Measurements from ENCODE around the gene RIC1.
"Not testable (repeated sequence)": the region's sequence is repeated elsewhere in the genome, so short reads cannot be mapped to it uniquely, and the experiment has no call there.

The RIC1 gene

GRCh38 chr9:5736563-5737346 lies 107.8 kb downstream of the RIC1 start:
- no peak for DNase-seq

- no peak for DNase-seq
These were observed 114.2 kb downstream of the RIC1 start for GRCh38 chr9:5743109-5743508.

DNA sequence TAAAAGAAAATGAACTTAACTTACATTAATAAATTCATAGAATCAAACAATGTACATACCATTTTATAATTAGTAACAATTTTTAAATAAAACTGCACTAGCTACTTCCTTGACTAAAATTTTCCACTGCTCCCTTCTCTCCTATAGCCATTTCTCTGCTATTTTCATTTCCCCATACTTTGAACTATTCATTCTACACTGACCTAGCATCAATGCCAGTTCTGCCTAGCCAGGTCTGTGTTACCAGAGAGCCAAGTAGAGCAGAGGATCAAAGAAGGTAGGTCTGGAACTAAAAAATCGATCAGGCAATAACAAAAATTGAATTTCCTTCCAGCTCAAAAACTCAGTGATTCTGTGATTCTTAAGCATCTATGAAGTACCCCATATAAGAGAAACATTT lies 119.5 kb downstream of the RIC1 start:
- DNase-seq, result no peak

DNA sequence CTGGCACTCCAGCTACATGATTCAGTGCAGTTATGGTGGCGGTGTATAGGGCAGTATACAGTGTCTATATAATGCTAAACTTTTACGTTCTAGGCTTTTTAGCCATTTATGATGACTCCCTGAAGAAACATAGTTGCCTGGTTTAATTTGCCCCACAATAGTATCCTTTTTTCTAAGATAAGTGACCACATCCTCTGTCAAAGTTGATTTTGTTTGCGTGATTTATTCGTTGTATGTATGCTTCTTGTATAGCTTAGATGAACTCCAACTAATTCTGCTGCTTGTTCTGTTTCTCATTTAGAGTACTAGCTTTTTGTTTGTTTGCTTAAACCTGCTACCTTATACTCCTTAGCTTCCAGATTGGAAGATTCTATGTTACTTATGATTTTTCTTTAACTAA lies 120.4 kb downstream of the RIC1 start:
- no peak for DNase-seq

DNA sequence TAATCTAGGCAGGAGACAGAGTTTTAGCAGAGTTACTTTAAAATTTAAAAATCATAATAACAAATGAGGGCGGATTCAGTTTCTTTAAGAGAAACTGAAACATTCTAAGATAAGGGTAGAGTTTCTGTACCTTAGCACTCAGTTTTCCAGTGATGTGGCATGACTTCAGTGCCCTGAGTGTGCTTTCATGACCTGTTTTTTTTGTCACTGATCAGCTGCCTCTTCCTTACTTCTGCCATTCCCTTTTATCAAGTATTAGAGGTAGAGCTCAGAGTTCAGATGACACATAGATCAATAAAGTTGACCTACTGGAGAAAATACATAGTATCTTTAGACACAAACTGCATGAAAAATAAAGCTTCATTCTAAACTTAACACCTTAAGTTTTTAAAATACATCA lies 121.7 kb downstream of the RIC1 start:
- DNase-seq, result no peak

GRCh38 chr9:5756633-5757032 lies 127.7 kb downstream of the RIC1 start:
- DNase-seq, result no peak

DNA sequence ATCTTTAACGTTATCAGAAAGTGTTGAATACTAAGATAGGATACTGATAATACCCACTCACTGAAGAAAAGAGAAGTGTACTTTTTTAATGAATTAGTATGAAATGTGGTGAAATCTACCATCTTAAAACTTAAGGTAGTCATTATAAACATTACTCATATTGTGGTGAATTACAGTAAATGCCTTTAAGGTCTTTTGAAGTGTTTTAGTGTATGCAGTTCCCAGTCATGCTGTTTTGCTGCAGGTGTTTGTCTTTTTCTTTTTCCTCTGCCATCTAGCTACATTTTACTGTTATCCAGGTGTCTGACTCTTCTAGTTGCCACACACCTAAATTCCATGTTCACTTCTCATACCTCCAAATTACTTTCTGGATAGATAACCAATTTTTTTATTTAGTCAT lies 131.4 kb downstream of the RIC1 start:
- no peak for DNase-seq

DNA sequence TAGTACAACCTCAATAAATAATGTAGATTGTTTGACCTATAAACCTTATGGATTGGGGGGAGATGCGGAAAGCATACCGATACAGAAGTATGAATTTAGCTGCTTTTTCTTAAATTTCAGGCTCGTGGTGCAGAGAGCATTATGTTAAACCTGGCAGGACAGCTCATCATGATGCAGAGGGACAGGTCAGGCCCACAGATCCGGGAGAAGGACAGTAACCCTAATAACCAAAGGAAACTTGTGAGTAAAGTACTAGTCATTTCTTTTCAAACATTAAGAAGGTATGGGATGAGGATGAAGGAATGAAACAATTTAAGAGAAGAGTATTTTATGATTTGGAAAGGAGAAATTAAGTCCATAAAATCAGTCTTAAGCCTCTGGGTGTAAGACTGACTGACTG lies 133.5 kb downstream of the RIC1 start:
- no peak for DNase-seq

DNA sequence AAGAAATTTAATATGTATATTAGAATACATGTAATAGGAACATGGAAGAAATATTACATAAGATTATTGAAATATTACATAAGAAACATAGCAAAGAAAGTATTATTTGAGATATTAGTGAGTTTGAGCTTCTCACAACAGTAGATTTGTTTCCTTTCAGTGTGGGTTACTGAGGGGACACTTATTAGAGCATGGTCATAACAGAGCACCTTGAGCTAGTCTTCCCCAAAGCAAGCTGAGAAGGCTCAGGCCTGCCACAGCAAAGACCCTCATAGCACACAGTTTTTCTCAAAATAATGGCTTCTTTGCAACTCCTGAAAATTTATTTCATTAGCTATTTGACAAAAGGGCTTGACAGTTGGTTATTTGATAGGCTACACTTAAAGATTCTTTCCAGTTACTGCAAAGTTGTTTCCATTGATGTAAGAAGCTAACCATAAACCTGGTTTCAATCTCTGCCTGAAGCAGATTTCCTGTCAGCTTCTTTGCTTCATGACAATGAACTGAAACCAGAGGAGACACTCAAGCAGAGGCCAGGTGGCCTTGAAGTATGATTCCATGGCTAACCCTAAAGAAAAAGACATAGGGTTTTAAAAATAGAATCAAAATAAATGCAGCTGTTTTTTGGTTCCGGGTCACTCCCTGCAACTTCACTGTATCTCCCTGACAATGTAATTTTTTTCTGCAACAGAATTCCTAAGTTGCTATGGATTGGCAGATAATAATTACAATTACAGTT lies 135.4 kb downstream of the RIC1 start:
- DNase-seq, result no peak

DNA sequence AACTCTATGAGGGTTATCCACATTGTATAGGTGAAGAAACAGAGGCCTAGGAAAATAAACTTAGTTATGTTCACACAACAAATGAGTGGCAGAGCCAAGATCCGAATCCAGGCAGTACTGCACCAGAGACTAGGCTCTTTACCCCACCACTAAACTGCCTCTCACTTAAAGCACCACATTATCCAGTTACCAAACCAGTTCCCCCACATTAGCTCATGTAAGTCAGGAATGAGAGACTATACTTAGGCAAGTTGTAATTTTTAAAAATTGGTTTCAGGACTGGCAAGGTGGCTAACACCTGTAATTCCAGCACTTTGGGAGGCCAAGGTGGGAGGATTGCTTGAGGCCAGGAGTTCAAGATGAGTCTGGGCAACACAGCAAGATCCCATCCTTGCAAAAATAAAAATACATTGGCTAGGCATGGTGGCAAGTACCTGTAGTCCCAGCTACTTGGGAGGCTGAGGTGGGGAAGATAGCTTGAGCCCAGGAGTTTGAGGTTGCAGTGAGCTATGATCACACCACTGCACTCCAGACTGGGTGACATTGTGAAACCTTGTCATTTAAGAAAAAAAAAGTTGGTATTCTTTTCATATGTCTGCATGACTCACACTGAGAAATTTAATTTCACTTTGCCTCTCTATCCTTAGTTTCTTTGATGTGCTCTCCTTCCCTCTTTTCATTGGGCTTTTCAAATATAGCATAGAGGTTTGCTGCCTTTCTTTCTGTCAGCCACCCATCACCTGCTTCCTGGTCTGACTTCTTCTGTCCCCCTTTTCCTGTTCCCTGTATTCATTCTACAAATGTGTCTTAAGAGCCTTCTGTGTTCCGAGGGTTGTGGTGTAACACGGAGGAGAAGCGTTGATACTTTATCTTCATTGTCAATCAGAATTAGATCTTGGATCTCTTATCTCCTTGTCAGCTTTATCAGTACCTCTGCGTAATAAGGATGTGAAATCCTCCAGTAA lies 139.3 kb downstream of the RIC1 start:
- no peak for DNase-seq

- no peak for DNase-seq
These were observed 144.6 kb downstream of the RIC1 start for GRCh38 chr9:5773324-5773999.

DNA sequence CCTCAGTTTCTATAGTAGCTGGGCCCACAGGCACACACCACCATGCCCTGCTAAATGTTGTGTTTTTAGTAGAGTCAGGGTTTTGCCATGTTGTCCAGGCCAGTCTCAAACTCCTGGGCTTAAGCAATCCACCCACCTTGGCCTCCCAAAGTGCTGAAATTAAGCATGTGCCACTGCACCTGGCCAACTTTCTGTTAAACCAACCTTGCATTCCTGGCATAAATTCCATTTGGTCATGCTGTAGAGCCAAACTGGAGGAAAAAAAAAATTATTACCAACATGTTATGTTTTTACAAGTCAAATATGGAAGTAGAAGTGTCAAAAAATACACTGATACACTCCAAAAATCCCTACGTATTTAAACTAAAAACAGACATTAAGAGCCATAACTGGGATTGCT lies 149.9 kb downstream of the RIC1 start:
- no peak for DNase-seq

GRCh38 chr9:5779705-5780218 lies 150.9 kb downstream of the RIC1 start:
- not testable (repeated sequence) for DNase-seq

DNA sequence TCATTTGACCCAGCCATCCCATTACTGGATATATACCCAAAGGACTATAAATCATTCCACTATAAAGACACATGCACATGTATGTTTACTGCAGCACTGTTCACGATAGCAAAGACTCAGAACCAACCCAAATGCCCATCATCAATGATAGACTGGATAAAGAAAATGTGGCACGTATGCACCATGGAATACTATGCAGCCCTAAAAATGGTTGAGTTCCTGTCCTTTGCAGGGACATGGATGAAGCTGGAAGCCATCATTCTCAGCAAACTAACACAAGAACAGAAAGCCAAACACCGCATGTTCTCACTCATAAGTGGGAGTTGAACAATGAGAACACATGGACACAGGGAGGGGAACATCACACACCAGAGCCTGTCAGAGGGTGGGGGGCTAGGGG lies 154.5 kb downstream of the RIC1 start:
- not testable (repeated sequence) for DNase-seq

- no peak for DNase-seq
These were observed 155.1 kb downstream of the RIC1 start for GRCh38 chr9:5783982-5784381.

- no peak for DNase-seq
These were observed 155.8 kb downstream of the RIC1 start for GRCh38 chr9:5784526-5785315.

DNA sequence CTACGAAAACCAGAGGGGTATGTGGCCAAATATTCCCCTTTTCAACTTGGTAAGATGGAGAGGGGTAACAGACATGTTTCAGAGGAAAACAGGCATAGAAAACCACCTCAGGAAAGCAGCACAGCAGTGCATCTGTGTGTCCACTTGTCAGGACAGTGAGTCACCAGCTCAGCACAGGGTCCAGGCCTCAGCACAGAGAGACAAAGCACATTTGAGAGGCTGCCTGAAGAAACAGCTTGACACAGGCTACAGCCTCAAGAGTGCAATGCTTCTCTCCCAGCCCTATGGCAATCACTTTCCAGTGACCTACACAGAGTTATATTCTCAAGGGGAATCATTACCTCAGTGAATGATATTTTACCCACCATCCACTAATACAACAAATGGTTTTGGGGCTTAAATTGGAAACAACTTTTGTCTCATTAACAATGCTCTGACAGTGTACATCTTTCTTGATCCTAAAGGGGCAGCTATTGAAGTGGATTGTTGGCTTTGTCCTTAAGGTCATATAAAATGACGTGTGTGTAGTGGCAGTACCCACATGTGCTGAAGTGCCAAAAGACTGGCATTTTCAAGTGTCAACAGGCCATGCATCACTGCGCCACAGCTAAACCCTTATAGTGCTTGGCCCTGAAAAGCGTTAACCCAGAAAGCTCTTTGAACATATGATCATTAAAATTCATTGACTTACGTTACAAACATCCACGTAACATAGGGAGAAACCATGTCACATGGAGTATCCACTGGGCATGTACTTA lies 157.6 kb downstream of the RIC1 start:
- no peak for DNase-seq

GRCh38 chr9:5787220-5787619 lies 158.3 kb downstream of the RIC1 start:
- DNase-seq, result no peak

DNA sequence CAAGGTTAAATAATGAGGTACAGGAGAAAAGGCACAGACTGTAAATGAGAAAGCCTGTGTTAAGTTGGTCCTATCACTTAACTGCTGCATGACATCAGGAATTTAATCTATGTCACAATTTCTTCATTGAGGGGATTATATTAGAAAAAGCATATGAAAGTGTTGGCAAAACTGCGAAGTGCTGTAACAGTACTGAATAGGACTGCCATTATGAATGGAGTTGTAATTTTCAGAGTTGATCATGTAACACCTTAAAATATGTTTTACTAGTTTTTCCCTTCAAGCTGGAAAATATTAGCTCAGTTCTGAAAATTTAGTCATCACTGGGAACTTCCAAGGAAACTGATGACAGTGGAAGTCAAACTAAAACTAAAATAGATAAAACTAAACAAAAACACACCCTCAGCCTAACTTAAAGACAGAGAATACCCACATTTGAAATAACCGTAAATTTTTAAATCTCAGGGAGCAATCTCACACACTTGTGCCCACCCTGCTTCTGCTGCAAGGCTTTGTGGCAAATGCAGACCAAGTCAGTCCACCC lies 158.9 kb downstream of the RIC1 start:
- DNase-seq, result no peak

- no peak for DNase-seq
These were observed 160.6 kb downstream of the RIC1 start for GRCh38 chr9:5789489-5789888.

- DNase-seq, result no peak
These were observed 162.0 kb downstream of the RIC1 start for GRCh38 chr9:5790923-5791322.
